Spleen (tissue), 11 donors: ENCODE results near the gene CCSAP. TPM values are rescaled to one million over a fixed set of nuclear protein-coding genes. Genes with fewer than 3 reads are reported as not detected.

Experiments used
- DNase-seq: peaks from one replicate; pipeline ENCODE4 v3.0.0-alpha.2; 2020
- H3K27ac ChIP-seq, 8 donors: fragments of 200-600 bp; sonication (generic) in 7 of 8; 1 replicate in 4 of 8; 2 replicates in 4 of 8; pipeline versions ENCODE4 v1.5.0 to v1.8.0; 2016 to 2021; ENCODE audit warnings: inconsistent platforms in 4 of 8, mild to moderate bottlenecking in 4 of 8, moderate library complexity in 1 of 8
- H3K27me3 ChIP-seq, 7 donors: fragments of 200-600 bp; sonication (generic) in 6 of 7; replicated peaks in 1 of 7; 1 replicate in 4 of 7; 2 replicates in 3 of 7; pipeline versions ENCODE4 v1.5.0 to v1.8.0; 2016 to 2021; ENCODE audit warnings: inconsistent platforms in 3 of 7, mild to moderate bottlenecking in 1 of 7
- H3K36me3 ChIP-seq, 6 donors: fragments of 200-600 bp; sonication (generic) in 5 of 6; 1 replicate in 4 of 6; 2 replicates in 2 of 6; pipeline versions ENCODE4 v1.5.0 to v1.8.0; 2016 to 2021; ENCODE audit warnings: inconsistent platforms in 2 of 6
- H3K4me1 ChIP-seq, 6 donors: fragments of 200-600 bp; sonication (generic) in 5 of 6; 1 replicate in 3 of 6; 2 replicates in 3 of 6; pipeline versions ENCODE4 v1.5.0 to v1.8.0; 2016 to 2021; ENCODE audit warnings: inconsistent platforms in 3 of 6
- H3K4me3 ChIP-seq, 8 donors: fragments of 200-600 bp; sonication (generic) in 7 of 8; 1 replicate in 4 of 8; 2 replicates in 4 of 8; pipeline versions ENCODE4 v1.5.0 to v1.8.0; 2016 to 2021; ENCODE audit warnings: inconsistent platforms in 4 of 8, mild to moderate bottlenecking in 4 of 8, moderate library complexity in 2 of 8
- H3K9me3 ChIP-seq, 8 donors: fragments of 200-600 bp; sonication (generic) in 7 of 8; 1 replicate in 4 of 8; 2 replicates in 4 of 8; pipeline versions ENCODE4 v1.5.0 to v1.8.0; 2016 to 2021; ENCODE audit warnings: inconsistent platforms in 4 of 8
- POLR2A ChIP-seq, 3 donors: fragments of 450-650 bp; IDR thresholded peaks; one replicate each; pipeline ENCODE4 v1.5.1; 2017; ENCODE audit warnings: antibody characterized with exemption in 3 of 3, mild to moderate bottlenecking in 1 of 3
- POLR2AphosphoS5 ChIP-seq, 3 donors: sonication (generic); formaldehyde crosslinking; IDR thresholded peaks; one replicate each; pipeline ENCODE4 v1.5.1; 2017; ENCODE audit warnings: antibody characterized with exemption in 3 of 3
- WGBS, 5 donors: extraction: QIAGEN DNeasy Blood & Tissue Kit in 3 of 5; methylation state at CpG; one replicate each; pipeline versions ENCODE4 v1.1.5 to v1.1.7; 2013 to 2018; 5-methylcytosine and 5-hydroxymethylcytosine counted together
- intact Hi-C: fragments of 100-400 bp; cut with DNase I; formaldehyde crosslinking; loops from one replicate; pipeline ENCODE4 v1.15.0; 2023; ENCODE audit warnings: low total_unique reads
- polyA plus RNA-seq, 3 donors: library from polyadenylated mRNA; stranded (reverse); fragments of 200-250 nt; gene quantifications; one replicate each; pipeline ENCODE4 v1.2.1, GENCODE V29; 2013
- total RNA-seq, 7 donors: library from RNA; depleted of rRNA in 3 of 7; stranded (reverse); fragments of >200 nt in 3 of 7; fragmentation: NEBNext Ultra II Directional in 4 of 7; extraction: Animal tissue kit (Norgen Biotek cat#: 25700) in 4 of 7; gene quantifications; one replicate each; pipeline versions ENCODE4 v1.1.0 to v1.2.1, GENCODE V29; 2016 to 2021
- TF ChIP-seq, protein P1 (sequence below), 11 experiments: fragments of 200-600 bp in 7 of 11; fragments of 450-650 bp in 4 of 11; sonication (generic) in 4 of 11; IDR thresholded peaks in 8 of 11; conservative IDR thresholded peaks in 3 of 11; 1 replicate in 7 of 11; 2 replicates in 4 of 11; pipeline versions ENCODE4 v1.4.0 to v1.8.0; 2016 to 2021; ENCODE audit warnings: antibody characterized with exemption in 11 of 11, inconsistent platforms in 4 of 11, mild to moderate bottlenecking in 1 of 11
- donor health status: healthy with polysubstance abuse.
- donor health status: DM: no; HTN: no; CAD: no; lungs with moderate emphysema.
- donor health status: DM: no; HTN: no; CAD: no.
- donor health status: Bipolar disorder and iron deficiency.
- donor health status: healthy.
- donor health status: DM: no; HTN: no; CAD: no.
- donor health status: DM: yes; HTN: yes; CAD: no.

Gene CCSAP
- total and polyA plus RNA-seq, 10 donors = 2.1 to 11.4 (median 8.8) TPM

DNA sequence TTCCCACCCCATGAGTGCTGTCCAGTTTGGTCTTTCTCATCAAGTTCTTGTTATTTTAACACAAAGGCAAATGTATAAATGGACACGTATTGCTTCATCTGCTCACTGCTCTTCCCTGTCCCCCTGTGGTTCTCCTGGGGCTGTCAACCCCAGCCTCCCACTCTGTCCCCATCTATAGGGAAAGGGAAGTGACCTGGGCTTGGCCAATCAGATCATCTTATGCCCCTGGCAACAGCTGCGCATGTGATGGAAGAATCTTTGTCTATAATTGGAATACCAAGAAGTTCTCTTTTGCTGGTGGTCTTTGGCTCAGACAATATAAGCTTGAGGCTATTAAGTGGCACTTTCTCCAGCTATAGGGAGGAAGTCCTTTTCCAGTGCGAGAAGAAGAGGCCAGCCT, 4.7 kb upstream of the CCSAP start:
- no peak for DNase-seq
- 55 to 74% (median 60%) methylated on average over 3 of the region's 3 CpGs for WGBS, 5 donors
- no peaks in the 10 kb centered on the region for H3K36me3 ChIP-seq
- H3K4me3 ChIP-seq = no peak overlapping the region
- no peak overlapping the region for H3K27ac ChIP-seq
- intact Hi-C loops = no loop called here
- H3K9me3 ChIP-seq = no peaks in the 10 kb centered on the region
- peaks cover 0 to 17% (median 11%) of the 10 kb centered on the region in 6 donors for H3K4me1 ChIP-seq
- TF ChIP-seq POLR2AphosphoS5 (IDR thresholded peaks at IDR 0.05) (no peak), POLR2A (IDR thresholded peaks at IDR 0.05) (no peak)
- TF ChIP-seq, protein P1, sequence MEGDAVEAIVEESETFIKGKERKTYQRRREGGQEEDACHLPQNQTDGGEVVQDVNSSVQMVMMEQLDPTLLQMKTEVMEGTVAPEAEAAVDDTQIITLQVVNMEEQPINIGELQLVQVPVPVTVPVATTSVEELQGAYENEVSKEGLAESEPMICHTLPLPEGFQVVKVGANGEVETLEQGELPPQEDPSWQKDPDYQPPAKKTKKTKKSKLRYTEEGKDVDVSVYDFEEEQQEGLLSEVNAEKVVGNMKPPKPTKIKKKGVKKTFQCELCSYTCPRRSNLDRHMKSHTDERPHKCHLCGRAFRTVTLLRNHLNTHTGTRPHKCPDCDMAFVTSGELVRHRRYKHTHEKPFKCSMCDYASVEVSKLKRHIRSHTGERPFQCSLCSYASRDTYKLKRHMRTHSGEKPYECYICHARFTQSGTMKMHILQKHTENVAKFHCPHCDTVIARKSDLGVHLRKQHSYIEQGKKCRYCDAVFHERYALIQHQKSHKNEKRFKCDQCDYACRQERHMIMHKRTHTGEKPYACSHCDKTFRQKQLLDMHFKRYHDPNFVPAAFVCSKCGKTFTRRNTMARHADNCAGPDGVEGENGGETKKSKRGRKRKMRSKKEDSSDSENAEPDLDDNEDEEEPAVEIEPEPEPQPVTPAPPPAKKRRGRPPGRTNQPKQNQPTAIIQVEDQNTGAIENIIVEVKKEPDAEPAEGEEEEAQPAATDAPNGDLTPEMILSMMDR (IDR thresholded peaks at IDR 0.05 in 8 of 11, conservative IDR thresholded peaks at IDR 0.05 in 3 of 11) = no peak
- peaks cover 0 to 57% (median 4%) of the 10 kb centered on the region in 7 donors for H3K27me3 ChIP-seq

DNA sequence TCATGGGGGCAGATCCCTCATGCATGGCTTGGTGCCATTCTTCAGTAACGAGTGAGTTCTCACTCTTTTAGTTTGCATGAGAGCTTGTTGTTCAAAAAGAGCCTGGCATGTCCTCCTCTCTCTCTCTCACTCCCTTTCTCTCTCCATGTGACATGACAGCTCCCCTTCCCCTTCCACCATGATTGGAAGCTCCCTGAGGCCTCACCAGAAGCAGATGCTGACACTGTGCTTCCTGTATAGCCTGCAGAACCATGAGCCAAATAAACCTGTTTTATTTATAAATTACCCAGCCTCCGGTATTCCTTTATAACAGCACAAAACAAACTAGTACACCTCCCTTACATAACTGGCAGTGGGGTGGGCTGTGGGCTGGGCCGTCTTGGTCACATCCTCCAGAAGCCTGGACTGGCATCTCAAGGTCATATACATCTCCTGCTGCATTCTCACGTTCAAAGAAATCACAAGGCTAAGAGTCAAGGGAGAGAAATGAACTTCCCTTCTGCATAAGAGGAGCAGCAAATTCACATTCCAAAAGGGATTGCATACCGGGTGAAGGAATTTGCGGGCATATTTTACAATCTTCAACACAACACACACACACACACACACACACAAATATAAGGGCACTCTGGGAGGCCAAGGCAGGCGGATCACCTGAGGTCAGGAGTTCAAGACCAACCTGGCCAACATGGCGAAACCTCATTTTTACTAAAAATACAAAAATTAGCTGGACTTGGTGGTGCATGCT, 2.3 kb upstream of the CCSAP start:
- WGBS, 5 donors = 82 to 91% (median 84%) methylated on average over 8 of the region's 8 CpGs
- DNase-seq = no peak
- no peak for TF ChIP-seq POLR2A (IDR thresholded peaks at IDR 0.05)
- TF ChIP-seq, protein P1 (IDR thresholded peaks at IDR 0.05 in 8 of 11, conservative IDR thresholded peaks at IDR 0.05 in 3 of 11) = no peak
- TF ChIP-seq POLR2AphosphoS5 (IDR thresholded peaks at IDR 0.05) = no peak
- Histone ChIP-seq H3K4me3 (no peak overlapping the region), H3K27me3 (peaks cover 0 to 43% (median 0%) of the 10 kb centered on the region in 7 donors), H3K4me1 (peaks cover 9 to 35% (median 27%) of the 10 kb centered on the region in 6 donors), H3K9me3 (no peaks in the 10 kb centered on the region), H3K36me3 (no peaks in the 10 kb centered on the region), H3K27ac (no peak overlapping the region)
- intact Hi-C loops = no loop called here

DNA sequence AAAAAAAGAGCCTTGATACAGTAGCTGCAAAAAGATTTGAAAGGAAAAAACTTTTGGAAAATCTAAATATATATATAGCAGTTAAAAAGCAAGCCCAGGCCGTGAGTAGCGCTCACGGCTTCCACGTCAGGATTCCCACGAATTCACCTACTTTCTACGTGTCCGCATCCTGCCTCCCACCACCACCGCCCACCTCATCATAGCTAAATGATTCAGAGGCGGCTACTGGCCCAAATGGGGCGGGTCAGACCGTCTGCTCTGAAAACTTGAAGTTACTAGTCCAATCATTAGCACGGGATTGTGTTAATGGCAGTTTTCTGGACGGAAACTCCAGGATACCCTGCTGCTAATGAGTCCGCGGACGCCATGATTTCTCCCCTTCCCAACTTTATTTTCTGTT, 1.3 kb upstream of the CCSAP start:
- TF ChIP-seq POLR2A (IDR thresholded peaks at IDR 0.05) (no peak), POLR2AphosphoS5 (IDR thresholded peaks at IDR 0.05) (no peak)
- TF ChIP-seq, protein P1 (IDR thresholded peaks at IDR 0.05 in 8 of 11, conservative IDR thresholded peaks at IDR 0.05 in 3 of 11) = no peak
- intact Hi-C loops = no loop called here
- Histone ChIP-seq H3K27me3 (peaks cover 0 to 33% (median 0%) of the 10 kb centered on the region in 7 donors), H3K4me1 (peaks cover 9 to 45% (median 35%) of the 10 kb centered on the region in 6 donors), H3K4me3 (peak overlapping the region in 3 of 8 donors; percentile 88 to 98 (median 95)), H3K36me3 (no peaks in the 10 kb centered on the region), H3K9me3 (no peaks in the 10 kb centered on the region), H3K27ac (no peak overlapping the region)
- DNase-seq = no peak
- WGBS, 5 donors = 79 to 86% (median 83%) methylated on average over 16 of the region's 16 CpGs
